Inferior parietal cortex (tissue), 1 donor: Measurements from ENCODE around the gene SYT2.
"Not testable (repeated sequence)": the region's sequence is repeated elsewhere in the genome, so short reads cannot be mapped to it uniquely, and the experiment has no call there.

ENCODE experiments used
- DNase-seq: peaks from one replicate; pipeline ENCODE4 v3.0.0-alpha.2; 2016; ENCODE audit errors: extremely low spot score

Gene SYT2

DNA sequence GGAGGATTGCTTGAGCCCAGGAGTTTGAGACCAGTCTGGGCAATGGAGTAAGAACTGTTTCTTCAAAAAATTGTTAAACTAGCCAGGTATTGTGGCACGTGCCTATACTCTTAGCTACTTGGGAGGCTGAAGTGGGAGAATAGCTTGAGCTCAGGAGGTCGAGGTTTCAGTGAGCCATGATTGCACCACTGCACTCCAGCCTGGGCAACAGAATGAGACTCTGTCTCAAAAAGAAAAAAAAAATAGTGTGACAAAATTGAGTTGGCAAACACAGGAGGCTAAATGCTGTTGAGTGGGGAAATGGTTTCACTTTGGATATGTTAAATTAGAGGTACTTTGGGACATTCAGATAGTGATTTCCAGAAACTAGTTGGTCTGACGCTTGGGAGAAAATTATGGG lies 163.9 kb downstream of the SYT2 start:
- DNase-seq = not testable (repeated sequence)

DNA sequence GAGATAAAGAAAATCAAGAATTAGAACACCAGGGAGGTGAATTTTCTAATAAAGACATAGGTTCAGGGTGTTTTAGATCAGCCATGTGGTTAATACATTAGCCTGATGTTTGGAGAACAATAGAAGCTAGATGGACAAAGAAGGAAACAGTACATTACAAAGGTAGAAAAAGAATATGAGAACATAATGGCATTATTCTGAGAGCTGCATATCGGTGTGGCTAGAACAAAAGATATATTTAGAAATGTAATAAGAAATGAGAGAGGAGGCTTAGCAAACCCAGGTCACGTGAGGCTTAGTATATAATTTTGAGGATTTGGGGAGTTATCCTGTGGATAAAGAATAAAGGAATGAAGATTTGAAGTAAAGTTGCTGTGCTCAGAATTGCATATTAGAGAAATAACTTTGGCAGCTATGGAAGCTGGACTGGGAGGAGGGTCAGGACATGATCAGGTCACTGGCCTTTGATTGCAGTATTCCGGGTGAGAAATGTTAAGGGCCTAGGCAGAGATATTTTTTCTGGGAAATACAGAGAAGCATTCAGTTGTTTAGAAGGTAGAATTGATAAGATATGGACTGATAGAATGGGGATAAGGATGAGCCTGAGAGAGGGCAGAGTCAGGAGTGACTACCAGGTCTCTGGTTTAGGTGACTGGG lies 164.5 kb downstream of the SYT2 start:
- not testable (repeated sequence) for DNase-seq

DNA sequence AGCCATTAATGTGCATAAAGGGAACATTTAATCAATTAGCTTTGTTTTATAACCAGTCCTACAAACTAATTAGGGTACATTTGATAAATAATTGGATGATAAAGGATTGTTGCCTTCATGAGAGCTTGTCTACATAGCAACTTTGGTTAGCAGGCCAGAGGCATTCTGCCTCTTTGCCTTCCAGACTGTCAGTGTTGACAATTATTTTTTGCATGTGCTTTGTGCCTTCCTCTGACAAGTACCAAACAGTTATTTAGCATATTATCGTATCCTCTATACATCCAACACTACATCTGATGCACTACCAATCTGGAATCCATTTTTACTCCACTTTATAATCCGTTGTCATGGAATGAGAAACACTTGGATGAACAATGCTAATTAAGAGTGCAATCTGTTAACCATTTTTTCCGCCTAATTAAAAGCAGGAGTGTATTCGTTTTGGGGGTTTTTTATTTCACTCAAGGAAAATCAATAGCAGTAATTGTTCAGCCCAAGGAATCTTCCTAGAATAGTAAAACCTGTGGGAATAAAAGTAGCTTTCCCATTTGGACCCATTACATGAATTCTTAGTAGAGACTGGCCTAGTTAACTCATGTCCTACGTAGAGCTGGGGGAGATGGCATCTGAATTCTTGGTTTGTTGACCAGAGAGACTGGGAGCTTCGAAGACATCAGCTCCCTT lies 165.3 kb downstream of the SYT2 start:
- DNase-seq = not testable (repeated sequence)

DNA sequence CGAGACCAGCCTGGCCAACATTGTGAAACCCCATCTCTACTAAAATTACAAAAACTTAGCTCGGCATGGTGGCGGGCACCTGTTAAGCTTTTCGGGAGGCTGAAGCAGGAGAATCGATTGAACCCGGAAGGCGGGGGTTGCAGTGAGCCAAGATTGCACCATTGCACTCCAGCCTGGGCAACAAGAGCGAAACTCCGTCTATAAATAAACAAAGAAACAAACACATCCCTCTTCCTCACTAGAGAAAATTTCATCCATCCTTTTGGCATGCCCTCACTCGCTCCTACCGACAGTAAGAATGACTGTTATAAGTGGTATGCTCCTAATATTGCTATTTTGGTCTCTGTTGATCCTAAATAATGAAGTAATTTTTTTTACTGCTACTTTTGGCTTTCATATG lies 166.7 kb downstream of the SYT2 start:
- DNase-seq = not testable (repeated sequence)

DNA sequence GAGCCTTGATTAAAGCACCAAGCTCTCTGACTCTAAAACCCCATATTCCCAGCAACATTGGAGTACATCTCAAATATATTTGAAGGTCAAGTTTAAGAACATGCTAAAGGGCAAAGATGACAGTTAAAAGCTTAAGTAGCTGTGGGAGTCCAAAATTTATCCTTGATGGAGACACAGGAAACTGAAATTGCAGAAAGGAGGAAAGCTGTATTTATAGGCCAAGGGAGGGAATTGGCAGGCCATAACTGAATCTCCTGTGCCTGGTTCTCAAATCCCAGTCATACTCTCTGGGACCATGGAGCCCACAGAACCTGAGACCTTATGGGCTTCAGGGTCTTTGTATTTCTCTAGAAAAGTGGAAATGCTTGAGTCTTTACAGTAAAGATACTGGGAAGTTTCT lies 167.8 kb downstream of the SYT2 start:
- DNase-seq = not testable (repeated sequence)

DNA sequence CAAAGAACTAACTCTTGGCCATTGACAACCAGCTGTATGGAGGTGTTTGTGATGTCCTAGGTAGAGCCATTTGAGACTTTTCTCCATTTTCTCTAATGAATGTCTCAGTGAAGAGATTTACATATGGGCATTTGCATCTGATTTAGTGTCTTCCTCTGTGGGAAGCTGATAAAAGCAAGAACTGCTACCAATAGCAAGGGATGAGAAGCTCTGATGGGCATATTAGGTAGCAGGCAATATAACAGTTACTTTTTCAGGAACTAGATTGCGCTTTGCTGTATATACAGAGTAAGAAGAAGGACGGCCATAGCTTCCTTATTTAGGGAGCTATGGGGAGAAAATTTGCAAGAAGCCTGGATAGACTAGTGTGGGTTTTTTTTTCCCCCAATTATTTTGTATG lies 169.4 kb downstream of the SYT2 start:
- DNase-seq = not testable (repeated sequence)
